Mesodermal cell (in vitro differentiated cells): ENCODE data around the gene PDYN.

Source experiments
- H3K27ac ChIP-seq: 2 replicates; pipeline ENCODE4 v1.7.0; 2013; ENCODE audit warnings: mild to moderate bottlenecking, low read depth, low read length, moderate library complexity; ENCODE audit not compliant: severe bottlenecking
- H3K36me3 ChIP-seq: 2 replicates; pipeline ENCODE4 v1.7.1; 2013; ENCODE audit warnings: mild to moderate bottlenecking, low read length, moderate library complexity; ENCODE audit not compliant: control insufficient read depth, insufficient read depth
- H3K4me1 ChIP-seq: one replicate; pipeline ENCODE4 v1.7.1; 2013; ENCODE audit warnings: mild to moderate bottlenecking, low read length; ENCODE audit not compliant: insufficient read depth, control insufficient read depth, poor library complexity, severe bottlenecking
- H3K4me3 ChIP-seq: 2 replicates; pipeline ENCODE4 v1.7.0; 2013; ENCODE audit warnings: low read length, control low read depth, mild to moderate bottlenecking; ENCODE audit not compliant: insufficient read depth, poor library complexity, severe bottlenecking; ENCODE audit errors: extremely low read depth
- H3K9me3 ChIP-seq: 2 replicates; pipeline ENCODE4 v1.7.1; 2013; ENCODE audit warnings: mild to moderate bottlenecking, low read length, moderate library complexity; ENCODE audit not compliant: control insufficient read depth
- WGBS, 2 experiments: methylation state at CpG; one replicate each; pipeline ENCODE4 v1.1.5; 2013; ENCODE audit warnings: missing lambda C conversion rate in 2 of 2; ENCODE audit not compliant: insufficient coverage in 2 of 2; 5-methylcytosine and 5-hydroxymethylcytosine counted together

The PDYN gene

GRCh38 chr20:2006452-2007361 is 12.8 kb upstream of the PDYN start:
- no peak overlapping the region for H3K27ac ChIP-seq
- H3K4me1 ChIP-seq: no peaks in the 10 kb centered on the region
- H3K4me3 ChIP-seq: no peak overlapping the region
- 28 to 32% methylated on average over 13 to 18 of the region's 20 CpGs for WGBS, 2 experiments
- no peaks in the 10 kb centered on the region for H3K9me3 ChIP-seq
- no peaks in the 10 kb centered on the region for H3K36me3 ChIP-seq

- H3K9me3 ChIP-seq: no peaks in the 10 kb centered on the region
- no peaks in the 10 kb centered on the region for H3K36me3 ChIP-seq
- no peak overlapping the region for H3K27ac ChIP-seq
- WGBS, 2 experiments: 4 to 25% methylated on average over 5 to 8 of the region's 12 CpGs
- H3K4me3 ChIP-seq: no peak overlapping the region
- H3K4me1 ChIP-seq: no peaks in the 10 kb centered on the region
These were observed 12.1 kb upstream of the PDYN start for GRCh38 chr20:2005831-2006426.

GRCh38 chr20:2005359-2005758 is 11.5 kb upstream of the PDYN start:
- no peaks in the 10 kb centered on the region for H3K9me3 ChIP-seq
- H3K27ac ChIP-seq: no peak overlapping the region
- H3K4me3 ChIP-seq: no peak overlapping the region
- WGBS, 2 experiments: 29 to 83% methylated on average over 1 of the region's 1 CpG
- no peaks in the 10 kb centered on the region for H3K36me3 ChIP-seq
- no peaks in the 10 kb centered on the region for H3K4me1 ChIP-seq

- 17% methylated on average over 1 of the region's 1 CpG; no CpG with 5 or more reads in 1 of the 2 experiments for WGBS, 2 experiments
- Histone ChIP-seq H3K9me3 (no peaks in the 10 kb centered on the region), H3K4me3 (no peak overlapping the region), H3K36me3 (no peaks in the 10 kb centered on the region), H3K27ac (no peak overlapping the region), H3K4me1 (no peaks in the 10 kb centered on the region)
These were observed 10.3 kb upstream of the PDYN start for GRCh38 chr20:2004171-2004570.

GRCh38 chr20:2002365-2002764 is 8.5 kb upstream of the PDYN start:
- Histone ChIP-seq H3K9me3 (no peaks in the 10 kb centered on the region), H3K36me3 (no peaks in the 10 kb centered on the region), H3K4me1 (no peaks in the 10 kb centered on the region), H3K4me3 (no peak overlapping the region), H3K27ac (no peak overlapping the region)
- 93 to 100% methylated on average over 2 to 3 of the region's 4 CpGs for WGBS, 2 experiments

GRCh38 chr20:2001119-2001518 is 7.3 kb upstream of the PDYN start:
- H3K36me3 ChIP-seq: no peaks in the 10 kb centered on the region
- H3K4me3 ChIP-seq: no peak overlapping the region
- H3K4me1 ChIP-seq: no peaks in the 10 kb centered on the region
- H3K9me3 ChIP-seq: no peaks in the 10 kb centered on the region
- WGBS, 2 experiments: 69 to 76% methylated on average over 2 to 3 of the region's 3 CpGs
- H3K27ac ChIP-seq: no peak overlapping the region

- no peaks in the 10 kb centered on the region for H3K9me3 ChIP-seq
- 83 to 90% methylated on average over 1 to 2 of the region's 6 CpGs for WGBS, 2 experiments
- no peaks in the 10 kb centered on the region for H3K36me3 ChIP-seq
- H3K4me3 ChIP-seq: no peak overlapping the region
- H3K4me1 ChIP-seq: no peaks in the 10 kb centered on the region
- H3K27ac ChIP-seq: no peak overlapping the region
These were observed 6.4 kb upstream of the PDYN start for GRCh38 chr20:2000285-2000684.

- Histone ChIP-seq H3K27ac (no peak overlapping the region), H3K36me3 (no peaks in the 10 kb centered on the region), H3K4me3 (no peak overlapping the region), H3K9me3 (no peaks in the 10 kb centered on the region), H3K4me1 (no peaks in the 10 kb centered on the region)
- whole genome bisulfite sequencing, 2 experiments: 55% methylated on average over 3 of the region's 3 CpGs; no CpG with 5 or more reads in 1 of the 2 experiments
These were observed 4.9 kb upstream of the PDYN start for GRCh38 chr20:1998715-1999114.

GRCh38 chr20:1998193-1998520 is 4.3 kb upstream of the PDYN start:
- WGBS, 2 experiments: 84 to 94% methylated on average over 2 to 4 of the region's 4 CpGs

GRCh38 chr20:1997483-1998192 is 3.8 kb upstream of the PDYN start:
- Histone ChIP-seq H3K27ac (no peak overlapping the region), H3K9me3 (no peaks in the 10 kb centered on the region), H3K36me3 (no peaks in the 10 kb centered on the region), H3K4me1 (no peaks in the 10 kb centered on the region), H3K4me3 (no peak overlapping the region)
- WGBS, 2 experiments: 89 to 92% methylated on average over 13 of the region's 15 CpGs

More at GRCh38 chr20:1998193-1998520, 4.3 kb upstream of the PDYN start:
- Histone ChIP-seq H3K4me3 (no peak overlapping the region), H3K36me3 (no peaks in the 10 kb centered on the region), H3K27ac (no peak overlapping the region), H3K9me3 (no peaks in the 10 kb centered on the region), H3K4me1 (no peaks in the 10 kb centered on the region)
